Measurements from ENCODE around the gene NPIPA3. TPM values are rescaled to one million over a fixed set of nuclear protein-coding genes. Genes with fewer than 3 reads are reported as not detected.
"Not testable (repeated sequence)": the region's sequence is repeated elsewhere in the genome, so short reads cannot be mapped to it uniquely, and the experiment has no call there.

Gene NPIPA3
- total RNA-seq, 1 donor from 2014 or later: 0.94 TPM

DNA sequence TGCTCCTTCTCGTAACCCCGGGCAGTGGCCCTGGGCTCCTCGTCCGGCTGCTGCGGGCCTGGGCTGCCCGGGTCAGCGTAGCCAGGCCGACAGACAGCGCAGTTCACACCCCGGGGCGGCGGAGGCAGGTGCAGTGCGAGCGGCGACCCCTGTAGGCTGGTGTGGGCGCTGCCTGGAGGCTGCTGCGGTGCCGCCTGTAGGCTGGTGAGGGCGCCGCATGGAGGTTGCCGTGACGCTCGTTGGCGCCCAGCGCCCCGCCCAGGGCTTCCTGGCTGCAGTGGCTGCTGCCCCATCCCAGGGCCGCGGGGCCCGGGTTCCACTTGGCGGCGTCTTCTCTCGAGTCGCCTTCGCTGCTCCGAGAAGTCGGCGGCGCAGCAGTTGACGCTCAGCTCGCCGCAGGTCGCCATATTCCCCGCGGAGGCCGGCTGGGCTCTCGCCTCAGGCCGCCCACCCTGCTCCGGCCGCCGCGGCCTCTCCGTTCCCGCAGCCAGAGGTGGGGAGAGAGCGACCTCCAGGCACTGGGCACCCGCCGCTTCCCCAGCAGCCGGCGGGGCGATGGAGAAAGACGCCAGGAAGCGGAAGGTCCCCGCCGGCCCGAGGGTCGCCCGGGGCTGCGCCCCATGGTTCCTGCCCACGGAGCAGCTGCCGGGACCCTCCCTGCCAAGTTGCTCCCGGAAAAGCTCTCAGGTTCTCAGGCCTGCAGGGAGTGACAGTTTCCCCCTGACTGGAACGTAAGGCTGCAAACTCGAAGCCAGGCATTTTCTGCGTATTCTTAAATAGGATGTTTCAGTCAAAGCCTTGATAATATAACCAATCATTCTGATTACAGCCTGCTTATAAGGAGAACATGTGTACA, 39.3 kb downstream of the NPIPA3 start, which contains the start of gene NPIPA2:
NPIPA2 (plus strand) TSS at position 261 of the 856 bp plus-strand sequence. CDS start 5,533 bp downstream, outside the sequence.
- not testable (repeated sequence) for DNase-seq

DNA sequence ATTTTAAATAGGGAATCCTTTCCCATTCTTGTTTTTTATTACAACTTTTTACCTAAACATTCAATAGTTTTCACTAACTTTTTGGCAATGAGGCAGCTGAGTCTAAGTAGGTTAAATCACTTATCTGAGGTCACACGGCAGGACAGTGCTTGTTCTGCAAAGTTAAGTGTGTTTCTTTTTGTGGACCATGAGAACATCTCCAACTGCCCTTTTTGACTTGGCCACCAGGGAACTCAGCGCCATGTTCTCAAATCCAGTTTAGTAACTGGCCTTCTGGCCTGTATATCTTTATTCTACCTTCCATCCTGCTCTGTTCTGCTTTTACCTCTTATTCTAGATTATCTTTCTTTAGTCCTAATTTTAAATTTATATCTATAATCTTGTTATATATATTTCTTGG, 70.4 kb downstream of the NPIPA3 start:
- not testable (repeated sequence) for DNase-seq

- not testable (repeated sequence) for DNase-seq
Observed at GRCh38 chr16:14775624-14776023, 72.4 kb downstream of the NPIPA3 start.

Other genes with a start within 250 kb of the NPIPA3 start
- gene PARN, start 73.2 kb upstream of the NPIPA3 start, total RNA-seq: 25.6 TPM
- gene BFAR, start 70.5 kb upstream of the NPIPA3 start, total RNA-seq: 52.6 TPM
- gene PLA2G10, start 9.1 kb upstream of the NPIPA3 start, total RNA-seq: not detected
- not detected for gene NPIPA2, start 39.1 kb downstream of the NPIPA3 start, total RNA-seq
- gene NOMO1, start 130.3 kb downstream of the NPIPA3 start, total RNA-seq: 33.5 TPM
- 39.3 TPM for gene NPIPA1, start 234.0 kb downstream of the NPIPA3 start, total RNA-seq